ENCODE results near the gene SUGCT. TPM values are rescaled to one million over a fixed set of nuclear protein-coding genes. Genes with fewer than 3 reads are reported as not detected.

Gene SUGCT
- total and polyA plus RNA-seq, 3 donors from 2014 or later, result 7.1 to 9.8 (median 8.1) TPM

DNA sequence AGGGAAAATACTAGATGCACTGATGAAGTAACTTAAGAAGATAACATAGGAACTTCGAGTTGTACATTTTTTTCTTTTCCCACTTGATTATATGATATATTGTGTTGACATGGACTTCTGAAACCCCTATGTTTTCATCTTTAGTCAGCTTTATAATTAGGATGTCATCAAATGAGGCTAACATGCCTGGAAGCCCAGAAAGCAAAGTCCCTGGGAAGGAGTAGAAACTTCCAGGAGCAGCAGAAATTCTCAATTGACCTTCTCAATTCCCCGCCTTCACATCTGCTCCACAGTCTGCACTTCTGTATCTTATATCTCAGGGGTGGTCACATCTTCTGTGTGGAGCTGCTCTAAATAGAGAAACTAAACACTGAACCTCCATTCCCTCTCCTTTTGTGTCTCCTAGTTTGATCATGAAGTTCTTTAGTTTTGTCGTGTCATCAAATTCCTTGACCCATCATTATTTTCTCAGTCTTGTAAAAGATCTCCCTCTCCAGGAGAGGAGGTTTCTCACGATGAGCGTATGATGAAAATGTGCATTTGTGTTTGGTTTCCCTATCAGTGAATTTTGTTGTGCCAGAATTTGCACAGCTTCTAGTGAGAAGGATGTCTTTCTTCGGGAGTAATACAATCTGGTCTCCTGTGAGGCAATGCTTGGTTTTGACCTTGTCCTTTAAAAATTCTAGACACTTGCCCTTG is 303.3 kb downstream of the SUGCT start:
- DNase-seq, result no peak
- 81 to 84% methylated on average over 6 of the region's 6 CpGs for WGBS, 2 donors
- no peak overlapping the region for H3K4me3 ChIP-seq
- TF ChIP-seq CTCF (IDR thresholded peaks at IDR 0.05) (no peak), POLR2A (IDR thresholded peaks at IDR 0.05) (no peak)
- intact Hi-C loops (cut with DNase I; ENCODE audit: low total_unique reads), result no loop called here
- no peaks in the 10 kb centered on the region for H3K9me3 ChIP-seq
- H3K27me3 ChIP-seq, result no peaks in the 10 kb centered on the region
- H3K4me1 ChIP-seq, result no peaks in the 10 kb centered on the region
- no peak overlapping the region for H3K27ac ChIP-seq
- no peaks in the 10 kb centered on the region for H3K36me3 ChIP-seq (ENCODE audit: low read depth, missing control alignments)

- 90 to 91% methylated on average over 6 of the region's 6 CpGs for WGBS, 2 donors
Observed at GRCh38 chr7:40439686-40440085, 304.9 kb downstream of the SUGCT start.

GRCh38 chr7:40447345-40447744 is 312.5 kb downstream of the SUGCT start:
- no peaks in the 10 kb centered on the region for H3K4me1 ChIP-seq
- no peaks in the 10 kb centered on the region for H3K9me3 ChIP-seq
- H3K27me3 ChIP-seq, result no peaks in the 10 kb centered on the region
- DNase-seq, result no peak
- TF ChIP-seq POLR2A (IDR thresholded peaks at IDR 0.05) (no peak), CTCF (IDR thresholded peaks at IDR 0.05) (no peak)
- no peaks in the 10 kb centered on the region for H3K36me3 ChIP-seq (ENCODE audit: low read depth, missing control alignments)
- no peak overlapping the region for H3K27ac ChIP-seq
- H3K4me3 ChIP-seq, result no peak overlapping the region
- intact Hi-C loops (cut with DNase I; ENCODE audit: low total_unique reads), result no loop called here
- WGBS, 2 donors, result 78 to 86% methylated on average over 2 of the region's 2 CpGs

More at GRCh38 chr7:40439686-40440085, 304.9 kb downstream of the SUGCT start:
- H3K4me1 ChIP-seq, result no peaks in the 10 kb centered on the region
- intact Hi-C loops (cut with DNase I; ENCODE audit: low total_unique reads), result no loop called here
- H3K4me3 ChIP-seq, result no peak overlapping the region
- no peak for DNase-seq
- H3K36me3 ChIP-seq (ENCODE audit: low read depth, missing control alignments), result no peaks in the 10 kb centered on the region
- H3K27me3 ChIP-seq, result no peaks in the 10 kb centered on the region
- H3K9me3 ChIP-seq, result no peaks in the 10 kb centered on the region
- TF ChIP-seq CTCF (IDR thresholded peaks at IDR 0.05) (no peak), POLR2A (IDR thresholded peaks at IDR 0.05) (no peak)
- no peak overlapping the region for H3K27ac ChIP-seq

- no peak overlapping the region for H3K4me3 ChIP-seq
- intact Hi-C loops (cut with DNase I; ENCODE audit: low total_unique reads), result no loop called here
- TF ChIP-seq CTCF (IDR thresholded peaks at IDR 0.05) (no peak), POLR2A (IDR thresholded peaks at IDR 0.05) (no peak)
- no peak for DNase-seq
- no peaks in the 10 kb centered on the region for H3K36me3 ChIP-seq (ENCODE audit: low read depth, missing control alignments)
- no peaks in the 10 kb centered on the region for H3K9me3 ChIP-seq
- H3K4me1 ChIP-seq, result no peaks in the 10 kb centered on the region
- no peaks in the 10 kb centered on the region for H3K27me3 ChIP-seq
- no peak overlapping the region for H3K27ac ChIP-seq
Observed at GRCh38 chr7:40455485-40455884, 320.7 kb downstream of the SUGCT start.
